Activated CD8-positive, alpha-beta T cell treated with anti-CD3 and anti-CD28 coated beads for 36 hours (primary cell): Measurements from ENCODE around the gene ARHGAP44. TPM values are rescaled to one million over a fixed set of nuclear protein-coding genes. Genes with fewer than 3 reads are reported as not detected.

ENCODE experiments used
- ATAC-seq: fragments of 200-7000 bp; cut with Tn5 transposase; one replicate; pipeline ENCODE4 v1.10.0; 2021; ENCODE audit warnings: mild to moderate bottlenecking, moderate library complexity
- CTCF ChIA-PET: fragments of 350-600 bp; sonication (Branson Sonifier 250); formaldehyde crosslinking; loops from one replicate; lab custom pipeline; 2021; ENCODE audit warnings: antibody characterized with exemption; lab: Charles Lee
- POLR2A ChIA-PET: fragments of 350-600 bp; sonication (Branson Sonifier 250); formaldehyde crosslinking; loops from one replicate; lab custom pipeline; 2021; ENCODE audit warnings: antibody characterized with exemption; lab: Charles Lee
- DNase-seq: peaks from one replicate; pipeline ENCODE4 v3.0.0-alpha.2; 2020
- H3K27ac Mint-ChIP-seq: one replicate; pipeline ENCODE4 v1.8.0; 2021; ENCODE audit warnings: mild to moderate bottlenecking, mixed read lengths
- H3K27me3 Mint-ChIP-seq: one replicate; pipeline ENCODE4 v1.8.0; 2021; ENCODE audit warnings: mixed read lengths
- H3K36me3 Mint-ChIP-seq: one replicate; pipeline ENCODE4 v1.8.0; 2021; ENCODE audit warnings: low read depth, mixed read lengths
- H3K4me1 Mint-ChIP-seq: one replicate; pipeline ENCODE4 v1.8.0; 2021; ENCODE audit warnings: low read depth, mixed read lengths
- H3K4me3 Mint-ChIP-seq: one replicate; pipeline ENCODE4 v1.8.0; 2021; ENCODE audit warnings: mild to moderate bottlenecking, moderate library complexity, mixed read lengths
- H3K9me3 Mint-ChIP-seq: one replicate; pipeline ENCODE4 v1.8.0; 2021; ENCODE audit warnings: mixed read lengths
- CTCF ChIP-seq: fragments of 200-600 bp; IDR thresholded peaks from one replicate; pipeline ENCODE4 v1.8.0; 2022; ENCODE audit warnings: antibody characterized with exemption, mild to moderate bottlenecking
- intact Hi-C: fragments of 100-400 bp; cut with micrococcal nuclease; formaldehyde crosslinking; loops from one replicate; pipeline ENCODE4 v1.10.0; 2022
- total RNA-seq, 2 experiments: library from RNA; stranded (reverse); gene quantifications; one replicate each; pipeline ENCODE4 v1.2.3, GENCODE V29; 2021

Gene ARHGAP44
- total RNA-seq, 2 experiments from 2014 or later = 0.22 to 0.50 TPM

GRCh38 chr17:12952012-12952411 is 162.7 kb downstream of the ARHGAP44 start:
- POLR2A ChIA-PET = no interaction called here
- CTCF ChIA-PET = no interaction called here
- H3K27ac Mint-ChIP-seq = no peak overlapping the region
- H3K9me3 Mint-ChIP-seq = no peaks in the 10 kb centered on the region
- DNase-seq (no peak), ATAC-seq (no peak)
- no peak for TF ChIP-seq CTCF
- H3K4me3 Mint-ChIP-seq = no peak overlapping the region
- H3K4me1 Mint-ChIP-seq = no peaks in the 10 kb centered on the region
- intact Hi-C loops = no loop called here
- H3K27me3 Mint-ChIP-seq = no peaks in the 10 kb centered on the region
- no peaks in the 10 kb centered on the region for H3K36me3 Mint-ChIP-seq

- no peaks in the 10 kb centered on the region for H3K36me3 Mint-ChIP-seq
- DNase-seq = no peak
- ChIA-PET POLR2A (no interaction called here), CTCF (no interaction called here)
- intact Hi-C loops = no loop called here
- TF ChIP-seq CTCF = no peak
- H3K4me1 Mint-ChIP-seq = no peaks in the 10 kb centered on the region
- H3K27me3 Mint-ChIP-seq = no peaks in the 10 kb centered on the region
- no peak overlapping the region for H3K27ac Mint-ChIP-seq
- no peak for ATAC-seq
- H3K4me3 Mint-ChIP-seq = no peak overlapping the region
- H3K9me3 Mint-ChIP-seq = peaks cover 3% of the 10 kb centered on the region
Measured at GRCh38 chr17:12953156-12953555, 163.9 kb downstream of the ARHGAP44 start.

GRCh38 chr17:12955521-12955920 is 166.2 kb downstream of the ARHGAP44 start:
- H3K27me3 Mint-ChIP-seq = no peaks in the 10 kb centered on the region
- no peaks in the 10 kb centered on the region for H3K4me1 Mint-ChIP-seq
- DNase-seq (no peak), ATAC-seq (no peak)
- CTCF ChIA-PET = no interaction called here
- no peak overlapping the region for H3K4me3 Mint-ChIP-seq
- no peak for TF ChIP-seq CTCF
- H3K27ac Mint-ChIP-seq = no peak overlapping the region
- peaks cover 3% of the 10 kb centered on the region for H3K9me3 Mint-ChIP-seq
- H3K36me3 Mint-ChIP-seq = no peaks in the 10 kb centered on the region
- intact Hi-C loops = no loop called here
- POLR2A ChIA-PET = no interaction called here

GRCh38 chr17:12958786-12959185 is 169.5 kb downstream of the ARHGAP44 start:
- H3K27ac Mint-ChIP-seq = no peak overlapping the region
- ATAC-seq (no peak), DNase-seq (no peak)
- H3K27me3 Mint-ChIP-seq = peaks cover 1% of the 10 kb centered on the region
- intact Hi-C loops = no loop called here
- CTCF ChIA-PET = no interaction called here
- POLR2A ChIA-PET = no interaction called here
- peaks cover 3% of the 10 kb centered on the region for H3K9me3 Mint-ChIP-seq
- H3K4me3 Mint-ChIP-seq = no peak overlapping the region
- no peaks in the 10 kb centered on the region for H3K4me1 Mint-ChIP-seq
- no peaks in the 10 kb centered on the region for H3K36me3 Mint-ChIP-seq
- no peak for TF ChIP-seq CTCF

GRCh38 chr17:12959441-12959840 is 170.1 kb downstream of the ARHGAP44 start:
- CTCF ChIA-PET = no interaction called here
- no peak overlapping the region for H3K27ac Mint-ChIP-seq
- H3K4me1 Mint-ChIP-seq = no peaks in the 10 kb centered on the region
- intact Hi-C loops = no loop called here
- H3K9me3 Mint-ChIP-seq = peaks cover 3% of the 10 kb centered on the region
- POLR2A ChIA-PET = no interaction called here
- no peak for TF ChIP-seq CTCF
- DNase-seq (no peak), ATAC-seq (no peak)
- peaks cover 1% of the 10 kb centered on the region for H3K27me3 Mint-ChIP-seq
- no peak overlapping the region for H3K4me3 Mint-ChIP-seq
- no peaks in the 10 kb centered on the region for H3K36me3 Mint-ChIP-seq
